Activated naive CD4-positive, alpha-beta T cell treated with anti-CD3 and anti-CD28 coated beads, Interleukin-2, amount 10 ng/mL, durations not matched to agents 7 days and 5 days (primary cell): ENCODE measurements around the gene SPATS2L.

Source experiments
- CTCF ChIA-PET: fragments of 350-600 bp; sonication (Branson Sonifier 250); formaldehyde crosslinking; loops from one replicate; lab custom pipeline; 2021; ENCODE audit warnings: antibody characterized with exemption; lab: Charles Lee
- DNase-seq: peaks from one replicate; pipeline ENCODE4 v3.0.0-alpha.2; 2020
- H3K27ac Mint-ChIP-seq: one replicate; pipeline ENCODE4 v1.8.0; 2021; ENCODE audit warnings: mild to moderate bottlenecking, moderate library complexity, mixed read lengths
- H3K27me3 Mint-ChIP-seq: one replicate; pipeline ENCODE4 v1.8.0; 2021; ENCODE audit warnings: mild to moderate bottlenecking, mixed read lengths
- H3K36me3 Mint-ChIP-seq: one replicate; pipeline ENCODE4 v1.8.0; 2021; ENCODE audit warnings: mixed read lengths
- H3K4me1 Mint-ChIP-seq: one replicate; pipeline ENCODE4 v1.8.0; 2021; ENCODE audit warnings: mixed read lengths
- H3K4me3 Mint-ChIP-seq: one replicate; pipeline ENCODE4 v1.8.0; 2021; ENCODE audit warnings: mild to moderate bottlenecking, moderate library complexity, mixed read lengths
- H3K9me3 Mint-ChIP-seq: one replicate; pipeline ENCODE4 v1.8.0; 2021; ENCODE audit warnings: mixed read lengths

SPATS2L gene

GRCh38 chr2:200453142-200453852 lies 146.8 kb downstream of the SPATS2L start:
- H3K27me3 Mint-ChIP-seq: no peaks in the 10 kb centered on the region
- CTCF ChIA-PET: interaction anchor here (0.6 to 2.1 kb wide), 3 partner anchors 13 to 754 kb away, joined by 3 to 7 read pairs (median 4); no protein-coding TSS in a partner anchor
- H3K36me3 Mint-ChIP-seq: peaks cover 8% of the 10 kb centered on the region
- H3K9me3 Mint-ChIP-seq: no peaks in the 10 kb centered on the region
- no peak overlapping the region for H3K27ac Mint-ChIP-seq
- DNase-seq: no peak
- no peak overlapping the region for H3K4me3 Mint-ChIP-seq
- H3K4me1 Mint-ChIP-seq: peaks cover 15% of the 10 kb centered on the region

GRCh38 chr2:200453853-200454534 lies 147.5 kb downstream of the SPATS2L start:
- H3K4me3 Mint-ChIP-seq: no peak overlapping the region
- H3K4me1 Mint-ChIP-seq: peaks cover 15% of the 10 kb centered on the region
- CTCF ChIA-PET: interaction anchor here (0.6 to 2.1 kb wide), 6 partner anchors 12 to 754 kb away, joined by 3 to 7 read pairs (median 4); no protein-coding TSS in a partner anchor

GRCh38 chr2:200454927-200455801 lies 148.7 kb downstream of the SPATS2L start:
- H3K36me3 Mint-ChIP-seq: peaks cover 8% of the 10 kb centered on the region
- DNase-seq: no peak
- no peak overlapping the region for H3K4me3 Mint-ChIP-seq
- no peaks in the 10 kb centered on the region for H3K27me3 Mint-ChIP-seq
- H3K27ac Mint-ChIP-seq: no peak overlapping the region
- no peaks in the 10 kb centered on the region for H3K9me3 Mint-ChIP-seq
- CTCF ChIA-PET: interaction anchor here (1.2 to 2.1 kb wide), 5 partner anchors 11 to 470 kb away, joined by 3 to 7 read pairs (median 5); no protein-coding TSS in a partner anchor
- peaks cover 15% of the 10 kb centered on the region for H3K4me1 Mint-ChIP-seq

More at GRCh38 chr2:200453853-200454534, 147.5 kb downstream of the SPATS2L start:
- H3K9me3 Mint-ChIP-seq: no peaks in the 10 kb centered on the region
- H3K27me3 Mint-ChIP-seq: no peaks in the 10 kb centered on the region
- H3K36me3 Mint-ChIP-seq: peaks cover 8% of the 10 kb centered on the region
- H3K27ac Mint-ChIP-seq: no peak overlapping the region
- no peak for DNase-seq

GRCh38 chr2:200455958-200456421 lies 149.5 kb downstream of the SPATS2L start:
- DNase-seq: no peak
- Mint-ChIP-seq H3K4me1 (peaks cover 15% of the 10 kb centered on the region), H3K27ac (peak overlapping the region; percentile 29), H3K36me3 (peaks cover 6% of the 10 kb centered on the region), H3K9me3 (no peaks in the 10 kb centered on the region), H3K4me3 (no peak overlapping the region), H3K27me3 (no peaks in the 10 kb centered on the region)
- CTCF ChIA-PET: interaction anchor here (1.4 to 1.8 kb wide), 3 partner anchors 10 to 471 kb away, joined by 3 to 5 read pairs (median 5); no protein-coding TSS in a partner anchor

GRCh38 chr2:200456567-200456966 lies 150.1 kb downstream of the SPATS2L start:
- Mint-ChIP-seq H3K36me3 (peaks cover 5% of the 10 kb centered on the region), H3K4me1 (peaks cover 15% of the 10 kb centered on the region)

GRCh38 chr2:200459101-200459500 lies 152.6 kb downstream of the SPATS2L start:
- H3K4me3 Mint-ChIP-seq: no peak overlapping the region
- peaks cover 22% of the 10 kb centered on the region for H3K4me1 Mint-ChIP-seq
- no peak overlapping the region for H3K27ac Mint-ChIP-seq
- H3K9me3 Mint-ChIP-seq: no peaks in the 10 kb centered on the region
- H3K27me3 Mint-ChIP-seq: no peaks in the 10 kb centered on the region
- DNase-seq: no peak
- CTCF ChIA-PET: interaction anchor here (0.8 kb wide), 1 partner anchor 479 kb away, joined by 3 read pairs; no protein-coding TSS in a partner anchor
- peaks cover 11% of the 10 kb centered on the region for H3K36me3 Mint-ChIP-seq

More at GRCh38 chr2:200456567-200456966, 150.1 kb downstream of the SPATS2L start:
- CTCF ChIA-PET: interaction anchor here (1.8 kb wide), 1 partner anchor 10 kb away, joined by 5 read pairs; no protein-coding TSS in a partner anchor
- no peaks in the 10 kb centered on the region for H3K27me3 Mint-ChIP-seq
- no peak overlapping the region for H3K4me3 Mint-ChIP-seq
- DNase-seq: no peak
- H3K27ac Mint-ChIP-seq: no peak overlapping the region
- no peaks in the 10 kb centered on the region for H3K9me3 Mint-ChIP-seq

GRCh38 chr2:200461846-200462710 lies 155.6 kb downstream of the SPATS2L start:
- Mint-ChIP-seq H3K27me3 (no peaks in the 10 kb centered on the region), H3K9me3 (no peaks in the 10 kb centered on the region), H3K36me3 (peaks cover 7% of the 10 kb centered on the region), H3K4me1 (peaks cover 24% of the 10 kb centered on the region), H3K4me3 (no peak overlapping the region), H3K27ac (no peak overlapping the region)
- CTCF ChIA-PET: no interaction called here
- no peak for DNase-seq

- Mint-ChIP-seq H3K9me3 (no peaks in the 10 kb centered on the region), H3K27ac (no peak overlapping the region), H3K36me3 (peaks cover 13% of the 10 kb centered on the region), H3K27me3 (no peaks in the 10 kb centered on the region), H3K4me1 (peaks cover 38% of the 10 kb centered on the region), H3K4me3 (no peak overlapping the region)
- DNase-seq: no peak
- CTCF ChIA-PET: no interaction called here
Observed at GRCh38 chr2:200463452-200463851, 157.0 kb downstream of the SPATS2L start.

- Mint-ChIP-seq H3K27me3 (no peaks in the 10 kb centered on the region), H3K36me3 (peaks cover 19% of the 10 kb centered on the region), H3K4me1 (peaks cover 53% of the 10 kb centered on the region), H3K9me3 (no peaks in the 10 kb centered on the region), H3K27ac (peak overlapping the region; percentile 88), H3K4me3 (peak overlapping the region; percentile 43)
- peak; percentile 49 for DNase-seq
- CTCF ChIA-PET: interaction anchor here (1.0 to 2.9 kb wide), 7 partner anchors 10 to 487 kb away, joined by 3 to 12 read pairs (median 5); partner anchors contain the start of gene SPATS2L
Observed at GRCh38 chr2:200466425-200467418, 160.2 kb downstream of the SPATS2L start.

- Mint-ChIP-seq H3K4me1 (peaks cover 51% of the 10 kb centered on the region), H3K4me3 (no peak overlapping the region), H3K9me3 (no peaks in the 10 kb centered on the region), H3K27ac (peak overlapping the region; percentile 88), H3K27me3 (no peaks in the 10 kb centered on the region), H3K36me3 (peaks cover 16% of the 10 kb centered on the region)
- peak; percentile 47 for DNase-seq
- CTCF ChIA-PET: interaction anchor here (1.1 to 2.9 kb wide), 6 partner anchors 11 to 488 kb away, joined by 4 to 12 read pairs (median 8); no protein-coding TSS in a partner anchor
Observed at GRCh38 chr2:200467806-200468681, 161.6 kb downstream of the SPATS2L start.

GRCh38 chr2:200469708-200470211 lies 163.3 kb downstream of the SPATS2L start:
- Mint-ChIP-seq H3K27ac (no peak overlapping the region), H3K4me3 (no peak overlapping the region), H3K36me3 (peaks cover 13% of the 10 kb centered on the region), H3K27me3 (no peaks in the 10 kb centered on the region), H3K9me3 (no peaks in the 10 kb centered on the region), H3K4me1 (peaks cover 46% of the 10 kb centered on the region)
- CTCF ChIA-PET: interaction anchor here (0.6 to 3.8 kb wide), 10 partner anchors 13 to 490 kb away, joined by 3 to 40 read pairs (median 4); no protein-coding TSS in a partner anchor
- DNase-seq: no peak
